GM12878 (cell line): ENCODE results near the gene STX1B. TPM values are rescaled to one million over a fixed set of nuclear protein-coding genes. Genes with fewer than 3 reads are reported as not detected.
A peak's percentile ranks its signal among the peaks of the same experiment; 100 is the strongest.

Experiments
- ATAC-seq: fragments of 200-7000 bp; cut with Tn5 transposase; 3 replicates; pipeline ENCODE4 v1.9.1; 2020; ENCODE audit warnings: mild to moderate bottlenecking, moderate library complexity
- BruUV-seq: library from RNA; stranded (reverse); fragments of 400-500 nt; replicated peaks from 2 replicates; lab custom pipeline; 2021; lab: Mats Ljungman, UMichigan
- CTCF ChIA-PET: fragments of 300-600 bp; sonication (Branson Sonifier 250); formaldehyde crosslinking; extraction: SDS; loops from one replicate; lab custom pipeline; 2021; ENCODE audit warnings: inconsistent platforms; lab: Yijun Ruan, JAX
- POLR2A ChIA-PET: fragments of 350-600 bp; formaldehyde crosslinking; extraction: SDS; loops from one replicate; lab custom pipeline; 2021; ENCODE audit warnings: inconsistent platforms; lab: Charles Lee
- RAD21 ChIA-PET: fragments of 300-600 bp; sonication (Branson Sonifier 250); formaldehyde crosslinking; loops from one replicate; lab custom pipeline; 2023; ENCODE audit warnings: antibody characterized with exemption; ENCODE audit not compliant: unreplicated experiment; lab: Charles Lee
- SMC1A ChIA-PET: fragments of 300-600 bp; sonication (Branson Sonifier 250); formaldehyde crosslinking; loops from one replicate; lab custom pipeline; 2023; ENCODE audit not compliant: unreplicated experiment, uncharacterized antibody; lab: Charles Lee
- DNase-seq: peaks from one replicate; pipeline ENCODE4 v3.0.0-alpha.2; 2011; ENCODE audit warnings: low read depth, low spot score
- FAIRE-seq: peaks from 3 replicates; lab custom pipeline; 2011; peaks lifted over from hg19 to GRCh38; lab: Jason Lieb, UNC
- H2AFZ ChIP-seq: 2 replicates; pipeline ENCODE4 v1.6.0; 2011; ENCODE audit warnings: low read depth, low read length, control low read depth; ENCODE audit not compliant: control insufficient read depth
- H3K27ac ChIP-seq: 2 replicates; pipeline ENCODE4 v1.5.1; 2011; ENCODE audit warnings: control low read depth; ENCODE audit not compliant: control insufficient read depth, insufficient read depth
- H3K27me3 ChIP-seq, 2 experiments: replicated peaks in 1 of 2; 2 replicates each; pipeline versions ENCODE4 v1.6.0 to v1.6.1; 2011; ENCODE audit warnings: low read length in 1 of 2; ENCODE audit not compliant: control insufficient read depth in 2 of 2, insufficient read depth in 2 of 2
- H3K36me3 ChIP-seq, 2 experiments: 2 replicates each; pipeline ENCODE4 v1.5.1; 2011; ENCODE audit warnings: low read length in 1 of 2; ENCODE audit not compliant: control insufficient read depth in 2 of 2, insufficient read depth in 2 of 2
- H3K4me1 ChIP-seq: 2 replicates; pipeline ENCODE4 v1.6.1; 2011; ENCODE audit warnings: mild to moderate bottlenecking, low read length, moderate library complexity, mixed read lengths; ENCODE audit not compliant: control insufficient read depth, insufficient read depth
- H3K4me2 ChIP-seq: 2 replicates; pipeline ENCODE4 v1.6.0; 2011; ENCODE audit warnings: control low read depth; ENCODE audit not compliant: control insufficient read depth, insufficient read depth
- H3K4me3 ChIP-seq: fragments of 200-600 bp; sonication (generic); 2 replicates; pipeline ENCODE4 v1.5.1; 2016
- H3K79me2 ChIP-seq: 2 replicates; pipeline ENCODE4 v1.6.0; 2011; ENCODE audit warnings: low read length; ENCODE audit not compliant: control insufficient read depth, insufficient read depth
- H3K9ac ChIP-seq: 2 replicates; pipeline ENCODE4 v1.8.0; 2011; ENCODE audit warnings: low read length, control low read depth, mixed read lengths; ENCODE audit not compliant: control insufficient read depth, insufficient read depth
- H3K9me3 ChIP-seq: replicated peaks from 3 replicates; pipeline ENCODE4 v1.5.1; 2011; ENCODE audit warnings: mild to moderate bottlenecking, low read length; ENCODE audit not compliant: control insufficient read depth, insufficient read depth
- H4K20me1 ChIP-seq: 2 replicates; pipeline ENCODE4 v1.6.0; 2011; ENCODE audit not compliant: control insufficient read depth, insufficient read depth
- ATF2 ChIP-seq: IDR thresholded peaks from 2 replicates; pipeline ENCODE4 v1.6.1; 2012; ENCODE audit warnings: low read length, inconsistent platforms
- CBX5 ChIP-seq: sonication (generic); IDR thresholded peaks from 2 replicates; pipeline ENCODE4 v1.6.1; 2016; ENCODE audit warnings: low read depth, moderate library complexity, mild to moderate bottlenecking, inconsistent platforms
- CHD1 ChIP-seq: IDR thresholded peaks from 2 replicates; pipeline ENCODE4 v1.6.1; 2012; ENCODE audit warnings: low read depth, low read length, improper control_type of control experiment
- IKZF1 ChIP-seq: fragments of 450-650 bp; conservative IDR thresholded peaks from 2 replicates; pipeline ENCODE4 v1.6.1; 2017; ENCODE audit warnings: antibody characterized with exemption, mild to moderate bottlenecking
- MXI1 ChIP-seq: fragments of 150-350 bp; IDR thresholded peaks from 2 replicates; pipeline ENCODE4 v1.6.1; 2011; ENCODE audit warnings: low read depth, mild to moderate bottlenecking, inconsistent platforms, low read length, improper control_type of control experiment
- NFYB ChIP-seq: IDR thresholded peaks from 2 replicates; pipeline ENCODE4 v1.6.1; 2011; ENCODE audit warnings: low read depth, mild to moderate bottlenecking, low read length, improper control_type of control experiment, moderate library complexity; ENCODE audit not compliant: insufficient read depth
- PAX8 ChIP-seq: fragments of 450-650 bp; IDR thresholded peaks from 2 replicates; pipeline ENCODE4 v1.6.1; 2017; ENCODE audit warnings: mild to moderate bottlenecking, moderate library complexity
- RUNX3 ChIP-seq: IDR thresholded peaks from 2 replicates; pipeline ENCODE4 v1.6.1; 2012; ENCODE audit warnings: low read length, inconsistent platforms
- SUZ12 ChIP-seq: fragments of 200-600 bp; sonication (generic); IDR thresholded peaks from one replicate; pipeline ENCODE4 v1.6.1; 2018; ENCODE audit warnings: antibody characterized with exemption, mild to moderate bottlenecking; ENCODE audit not compliant: unreplicated experiment
- WRNIP1 ChIP-seq: IDR thresholded peaks from 2 replicates; pipeline ENCODE4 v1.6.1; 2011; ENCODE audit warnings: low read depth, low read length, improper control_type of control experiment, borderline replicate concordance
- ZBTB11 ChIP-seq: fragments of 450-650 bp; formaldehyde crosslinking; IDR thresholded peaks from 2 replicates; pipeline ENCODE4 v1.5.0; 2022; ENCODE audit warnings: mild to moderate bottlenecking, missing genetic modification characterization
- ZNF384 ChIP-seq: IDR thresholded peaks from 2 replicates; pipeline ENCODE4 v1.6.1; 2012; ENCODE audit warnings: low read depth, mild to moderate bottlenecking, low read length, improper control_type of control experiment, borderline replicate concordance
- WGBS: methylation state at CpG from one replicate; pipeline ENCODE4 v1.1.6; 2016; ENCODE audit warnings: low lambda C conversion rate; ENCODE audit not compliant: insufficient replicate concordance, insufficient coverage; ENCODE audit errors: missing lambda C conversion rate; 5-methylcytosine and 5-hydroxymethylcytosine counted together
- in situ Hi-C: fragments of 300-500 bp; cut with MboI; formaldehyde crosslinking; loops from 9 replicates; pipeline ENCODE4 v1.14.3; 2018; ENCODE audit warnings: mixed read lengths
- intact Hi-C: fragments of 100-400 bp; cut with micrococcal nuclease; formaldehyde crosslinking; loops from one replicate; pipeline ENCODE4 v1.14.2; 2022; ENCODE audit not compliant: unreplicated experiment
- polyA plus RNA-seq, 11 experiments: library from polyadenylated mRNA; depleted of rRNA in 4 of 11; unstranded in 6 of 11; stranded (reverse) in 5 of 11; fragments of >200 nt; fragmentation: Nextera tagmentation in 4 of 11; fragmentation: Illumina TruSeq in 1 of 11; extraction: Ambion mirVana in 4 of 11; extraction: Trizol in 1 of 11; gene quantifications; 1 replicate in 1 of 11; 2 replicates in 10 of 11; pipeline versions ENCODE4 v1.2.1 to v1.2.3, GENCODE V29; 2011 to 2016; ENCODE audit warnings: inconsistent platforms in 2 of 11, missing spikeins in 2 of 11, low read depth in 1 of 11
- total RNA-seq, 4 experiments: library from RNA; depleted of rRNA in 3 of 4; stranded (reverse); fragments of >200 nt in 3 of 4; fragmentation: Illumina TruSeq in 1 of 4; extraction: Trizol in 1 of 4; gene quantifications; 2 replicates each; pipeline versions ENCODE4 v1.2.1 to v1.2.3, GENCODE V29; 2013 to 2021
- TF ChIP-seq, protein P1 (sequence below): IDR thresholded peaks from 2 replicates; pipeline ENCODE4 v1.6.1; 2011; ENCODE audit warnings: mild to moderate bottlenecking, low read depth, low read length, moderate library complexity; ENCODE audit not compliant: insufficient replicate concordance

The STX1B gene
- total and polyA plus RNA-seq, 10 of the 15 experiments (the other 5 are each of a cell fraction or from before 2014, with no cell fraction given), result 0.22 to 2.5 (median 1.1) TPM

DNA sequence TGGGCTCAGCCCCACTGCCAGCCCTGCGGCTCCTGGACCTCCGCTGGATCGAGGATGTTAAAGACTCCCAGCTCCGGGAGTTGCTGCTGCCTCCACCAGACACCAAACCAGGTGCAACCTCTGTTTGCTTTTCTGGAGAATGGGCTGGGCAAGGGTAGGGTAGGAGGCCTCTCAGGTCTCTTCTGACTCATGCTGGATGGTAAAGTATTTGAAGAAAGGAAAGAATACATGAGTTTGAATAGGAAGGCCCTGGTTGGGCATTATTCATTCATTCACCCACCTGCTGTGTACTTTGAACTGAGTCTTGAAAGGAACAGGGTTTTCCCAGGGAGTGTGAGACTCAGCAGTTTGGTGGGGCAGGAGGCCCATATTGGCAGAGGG lies 68.0 kb downstream of the STX1B start:
- H3K9ac ChIP-seq, result no peak overlapping the region
- FAIRE-seq (no peak), ATAC-seq (peak; percentile 5; the same call in 1 of the 3 replicates), DNase-seq (no peak)
- H3K79me2 ChIP-seq, result no peaks in the 10 kb centered on the region
- 91% methylated on average over 4 of the region's 4 CpGs for WGBS
- ChIA-PET RAD21 (interaction anchor here (0.7 to 4.2 kb wide), 13 partner anchors 9 to 245 kb away, joined by 3 to 34 read pairs (median 4); partner anchors contain the start of gene PHKG2), SMC1A (interaction anchor here (0.8 to 4.0 kb wide), 10 partner anchors 7 to 182 kb away, joined by 3 to 39 read pairs (median 4); partner anchors contain the start of gene CTF1), POLR2A (interaction anchor here (0.5 to 1.2 kb wide), 4 partner anchors 8 to 134 kb away, joined by 3 to 4 read pairs (median 3); no protein-coding TSS in a partner anchor), CTCF (interaction anchor here (0.6 to 5.0 kb wide), 39 partner anchors 8 to 514 kb away, joined by 3 to 60 read pairs (median 4); partner anchors contain the start of genes FBXL19 and SRCAP)
- peaks cover 0 to 7% of the 10 kb centered on the region in 2 experiments; a peak in 2 of 4 replicates for H3K36me3 ChIP-seq
- no peaks in the 10 kb centered on the region for H4K20me1 ChIP-seq
- no peak overlapping the region for H3K27ac ChIP-seq
- H2AFZ ChIP-seq, result no peak overlapping the region
- no peak overlapping the region for H3K4me3 ChIP-seq
- H3K4me1 ChIP-seq, result peaks cover 9% of the 10 kb centered on the region
- no peaks in the 10 kb centered on the region for H3K9me3 ChIP-seq
- no TSS peak for BruUV-seq
- intact Hi-C loops, result loop anchor here (1.0 kb wide), 1 partner anchor 98 kb away; no protein-coding TSS in a partner anchor
- no peaks in the 10 kb centered on the region for H3K27me3 ChIP-seq
- H3K4me2 ChIP-seq, result no peak overlapping the region
- in situ Hi-C loops, result no loop called here
- TF ChIP-seq IKZF1, result no peak
- TF ChIP-seq RUNX3, result no peak
- no peak for TF ChIP-seq CBX5
- TF ChIP-seq CHD1, result no peak
- TF ChIP-seq ZNF384, result no peak
- no peak for TF ChIP-seq MXI1
- TF ChIP-seq ATF2, result no peak
- no peak for TF ChIP-seq WRNIP1
- no peak for TF ChIP-seq SUZ12
- TF ChIP-seq PAX8, result no peak
- TF ChIP-seq NFYB, result no peak
- TF ChIP-seq ZBTB11 (CRISPR knock-in tag), result no peak
- TF ChIP-seq, protein P1, sequence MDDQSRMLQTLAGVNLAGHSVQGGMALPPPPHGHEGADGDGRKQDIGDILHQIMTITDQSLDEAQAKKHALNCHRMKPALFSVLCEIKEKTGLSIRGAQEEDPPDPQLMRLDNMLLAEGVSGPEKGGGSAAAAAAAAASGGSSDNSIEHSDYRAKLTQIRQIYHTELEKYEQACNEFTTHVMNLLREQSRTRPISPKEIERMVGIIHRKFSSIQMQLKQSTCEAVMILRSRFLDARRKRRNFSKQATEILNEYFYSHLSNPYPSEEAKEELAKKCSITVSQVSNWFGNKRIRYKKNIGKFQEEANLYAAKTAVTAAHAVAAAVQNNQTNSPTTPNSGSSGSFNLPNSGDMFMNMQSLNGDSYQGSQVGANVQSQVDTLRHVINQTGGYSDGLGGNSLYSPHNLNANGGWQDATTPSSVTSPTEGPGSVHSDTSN, result no peak
